ENCODE data around the gene NLGN4Y.

NLGN4Y gene

GRCh38 chrY:14802125-14802524 is 277.8 kb downstream of the NLGN4Y start:
- Histone ChIP-seq H3K4me2 (ENCODE audit: low read length) (no peak overlapping the region), H3K27me3 (ENCODE audit: control insufficient read depth, low read length) (no peaks in the 10 kb centered on the region), H3K79me2 (ENCODE audit: control insufficient read depth, low read length) (no peaks in the 10 kb centered on the region), H3F3A (ENCODE audit: control insufficient read depth, insufficient read depth) (no peaks in the 10 kb centered on the region), H3K4me3 (ENCODE audit: low read length) (no peak overlapping the region), H3K4me1 (ENCODE audit: control insufficient read depth, low read length) (no peaks in the 10 kb centered on the region), H3K9me3 (ENCODE audit: control insufficient read depth, insufficient read depth, low read length) (no peaks in the 10 kb centered on the region), H3K27ac (ENCODE audit: low read depth, low read length) (no peak overlapping the region), H3K36me3 (ENCODE audit: control insufficient read depth, low read length) (no peaks in the 10 kb centered on the region), H3K9me2 (replicated peaks; ENCODE audit: control insufficient read depth, low read length) (no peaks in the 10 kb centered on the region), H4K20me1 (ENCODE audit: control insufficient read depth, insufficient read depth, low read depth, low read length) (no peaks in the 10 kb centered on the region)
- no peak for TF ChIP-seq EZH2phosphoT487 (IDR thresholded peaks at IDR 0.05; ENCODE audit: borderline replicate concordance, low read length)

- Histone ChIP-seq H3K27ac (ENCODE audit: low read depth, low read length) (no peak overlapping the region), H3K36me3 (ENCODE audit: control insufficient read depth, low read length) (no peaks in the 10 kb centered on the region), H3K9me3 (ENCODE audit: control insufficient read depth, insufficient read depth, low read length) (no peaks in the 10 kb centered on the region), H3K79me2 (ENCODE audit: control insufficient read depth, low read length) (no peaks in the 10 kb centered on the region), H3F3A (ENCODE audit: control insufficient read depth, insufficient read depth) (no peaks in the 10 kb centered on the region), H3K4me2 (ENCODE audit: low read length) (no peak overlapping the region), H3K9me2 (replicated peaks; ENCODE audit: control insufficient read depth, low read length) (no peaks in the 10 kb centered on the region), H3K4me1 (ENCODE audit: control insufficient read depth, low read length) (no peaks in the 10 kb centered on the region), H4K20me1 (ENCODE audit: control insufficient read depth, insufficient read depth, low read depth, low read length) (no peaks in the 10 kb centered on the region), H3K4me3 (ENCODE audit: low read length) (no peak overlapping the region), H3K27me3 (ENCODE audit: control insufficient read depth, low read length) (no peaks in the 10 kb centered on the region)
- TF ChIP-seq CTCF (IDR thresholded peaks at IDR 0.05; ENCODE audit: low read depth, low read length, poor library complexity, severe bottlenecking) (no peak), EZH2phosphoT487 (IDR thresholded peaks at IDR 0.05; ENCODE audit: borderline replicate concordance, low read length) (no peak)
Measured at GRCh38 chrY:14804041-14804440, 279.7 kb downstream of the NLGN4Y start.

- Histone ChIP-seq H3K27ac (ENCODE audit: low read depth, low read length) (no peak overlapping the region), H4K20me1 (ENCODE audit: control insufficient read depth, insufficient read depth, low read depth, low read length) (no peaks in the 10 kb centered on the region), H3K4me3 (ENCODE audit: low read length) (no peak overlapping the region), H3K36me3 (ENCODE audit: control insufficient read depth, low read length) (no peaks in the 10 kb centered on the region), H3K4me1 (ENCODE audit: control insufficient read depth, low read length) (no peaks in the 10 kb centered on the region), H3K27me3 (ENCODE audit: control insufficient read depth, low read length) (no peaks in the 10 kb centered on the region), H3K9me2 (replicated peaks; ENCODE audit: control insufficient read depth, low read length) (no peaks in the 10 kb centered on the region), H3K79me2 (ENCODE audit: control insufficient read depth, low read length) (no peaks in the 10 kb centered on the region), H3F3A (ENCODE audit: control insufficient read depth, insufficient read depth) (no peaks in the 10 kb centered on the region), H3K9me3 (ENCODE audit: control insufficient read depth, insufficient read depth, low read length) (no peaks in the 10 kb centered on the region), H3K4me2 (ENCODE audit: low read length) (no peak overlapping the region)
- TF ChIP-seq CTCF (IDR thresholded peaks at IDR 0.05; ENCODE audit: low read depth, low read length, poor library complexity, severe bottlenecking) (no peak), EZH2phosphoT487 (IDR thresholded peaks at IDR 0.05; ENCODE audit: borderline replicate concordance, low read length) (no peak)
Measured at GRCh38 chrY:14818452-14818851, 294.1 kb downstream of the NLGN4Y start.

GRCh38 chrY:14822201-14822600 is 297.9 kb downstream of the NLGN4Y start:
- no peak overlapping the region for H3K27ac ChIP-seq (ENCODE audit: low read depth, low read length)
- H3K9me3 ChIP-seq (ENCODE audit: control insufficient read depth, insufficient read depth, low read length): no peaks in the 10 kb centered on the region
- no peaks in the 10 kb centered on the region for H3K9me2 ChIP-seq (replicated peaks; ENCODE audit: control insufficient read depth, low read length)
- H3K27me3 ChIP-seq (ENCODE audit: control insufficient read depth, low read length): no peaks in the 10 kb centered on the region
- no peaks in the 10 kb centered on the region for H3K79me2 ChIP-seq (ENCODE audit: control insufficient read depth, low read length)
- H3K4me2 ChIP-seq (ENCODE audit: low read length): no peak overlapping the region
- H3K4me1 ChIP-seq (ENCODE audit: control insufficient read depth, low read length): no peaks in the 10 kb centered on the region
- no peaks in the 10 kb centered on the region for H3K36me3 ChIP-seq (ENCODE audit: control insufficient read depth, low read length)
- no peaks in the 10 kb centered on the region for H4K20me1 ChIP-seq (ENCODE audit: control insufficient read depth, insufficient read depth, low read depth, low read length)
- no peak for TF ChIP-seq CTCF (IDR thresholded peaks at IDR 0.05; ENCODE audit: low read depth, low read length, poor library complexity, severe bottlenecking)
- TF ChIP-seq EZH2phosphoT487 (IDR thresholded peaks at IDR 0.05; ENCODE audit: borderline replicate concordance, low read length): no peak
- no peak overlapping the region for H3K4me3 ChIP-seq (ENCODE audit: low read length)
- no peaks in the 10 kb centered on the region for H3F3A ChIP-seq (ENCODE audit: control insufficient read depth, insufficient read depth)
